ENCODE measurements around the gene IFT57. TPM values are rescaled to one million over a fixed set of nuclear protein-coding genes. Genes with fewer than 3 reads are reported as not detected.

The IFT57 gene
- total RNA-seq, 1 donor from 2014 or later = 43.1 TPM

- TF ChIP-seq CTCF (IDR thresholded peaks at IDR 0.05; ENCODE audit: unreplicated experiment) = no peak
- Mint-ChIP-seq H3K4me1 (peaks cover 6% of the 10 kb centered on the region), H3K9me3 (peaks cover 14% of the 10 kb centered on the region), H3K27me3 (ENCODE audit: low read depth) (no peaks in the 10 kb centered on the region), H3K4me3 (no peak overlapping the region), H3K36me3 (no peaks in the 10 kb centered on the region), H3K27ac (no peak overlapping the region)
- no peak for DNase-seq (ENCODE audit: low spot score in 2 of 2, unreplicated experiment in 2 of 2)
Measured at GRCh38 chr3:108251265-108251664, 29.0 kb upstream of the IFT57 start.

- no peak for TF ChIP-seq CTCF (IDR thresholded peaks at IDR 0.05; ENCODE audit: unreplicated experiment)
- H3K4me3 Mint-ChIP-seq = no peak overlapping the region
- peaks cover 7% of the 10 kb centered on the region for H3K4me1 Mint-ChIP-seq
- no peaks in the 10 kb centered on the region for H3K27me3 Mint-ChIP-seq (ENCODE audit: low read depth)
- H3K36me3 Mint-ChIP-seq = no peaks in the 10 kb centered on the region
- DNase-seq (ENCODE audit: low spot score in 2 of 2, unreplicated experiment in 2 of 2) = no peak
- no peak overlapping the region for H3K27ac Mint-ChIP-seq
- peaks cover 14% of the 10 kb centered on the region for H3K9me3 Mint-ChIP-seq
Measured at GRCh38 chr3:108250626-108251025, 28.4 kb upstream of the IFT57 start.

- Mint-ChIP-seq H3K27me3 (ENCODE audit: low read depth) (no peaks in the 10 kb centered on the region), H3K4me1 (peaks cover 42% of the 10 kb centered on the region), H3K9me3 (peaks cover 9% of the 10 kb centered on the region), H3K27ac (no peak overlapping the region), H3K4me3 (no peak overlapping the region), H3K36me3 (peaks cover 2% of the 10 kb centered on the region)
- no peak for TF ChIP-seq CTCF (IDR thresholded peaks at IDR 0.05; ENCODE audit: unreplicated experiment)
- no peak for DNase-seq (ENCODE audit: low spot score in 2 of 2, unreplicated experiment in 2 of 2)
Measured at GRCh38 chr3:108243243-108243642, 21.0 kb upstream of the IFT57 start.

- no peak for DNase-seq (ENCODE audit: low spot score in 2 of 2, unreplicated experiment in 2 of 2)
- no peaks in the 10 kb centered on the region for H3K27me3 Mint-ChIP-seq (ENCODE audit: low read depth)
- peaks cover 45% of the 10 kb centered on the region for H3K4me1 Mint-ChIP-seq
- TF ChIP-seq CTCF (IDR thresholded peaks at IDR 0.05; ENCODE audit: unreplicated experiment) = no peak
- peaks cover 9% of the 10 kb centered on the region for H3K9me3 Mint-ChIP-seq
- H3K4me3 Mint-ChIP-seq = no peak overlapping the region
- no peak overlapping the region for H3K27ac Mint-ChIP-seq
- peaks cover 2% of the 10 kb centered on the region for H3K36me3 Mint-ChIP-seq
Measured at GRCh38 chr3:108242776-108243175, 20.6 kb upstream of the IFT57 start.

- no peak overlapping the region for H3K4me3 Mint-ChIP-seq
- no peak overlapping the region for H3K27ac Mint-ChIP-seq
- no peaks in the 10 kb centered on the region for H3K27me3 Mint-ChIP-seq (ENCODE audit: low read depth)
- no peak for TF ChIP-seq CTCF (IDR thresholded peaks at IDR 0.05; ENCODE audit: unreplicated experiment)
- H3K9me3 Mint-ChIP-seq = peaks cover 9% of the 10 kb centered on the region
- H3K36me3 Mint-ChIP-seq = peaks cover 2% of the 10 kb centered on the region
- peaks cover 41% of the 10 kb centered on the region for H3K4me1 Mint-ChIP-seq
- no peak for DNase-seq (ENCODE audit: low spot score in 2 of 2, unreplicated experiment in 2 of 2)
Measured at GRCh38 chr3:108241721-108242120, 19.5 kb upstream of the IFT57 start.

GRCh38 chr3:108241146-108241545 lies 18.9 kb upstream of the IFT57 start:
- no peak for DNase-seq (ENCODE audit: low spot score in 2 of 2, unreplicated experiment in 2 of 2)

More at GRCh38 chr3:108241146-108241545, 18.9 kb upstream of the IFT57 start:
- Mint-ChIP-seq H3K9me3 (peaks cover 9% of the 10 kb centered on the region), H3K36me3 (peaks cover 2% of the 10 kb centered on the region), H3K4me1 (peaks cover 38% of the 10 kb centered on the region), H3K27me3 (ENCODE audit: low read depth) (no peaks in the 10 kb centered on the region), H3K4me3 (no peak overlapping the region), H3K27ac (no peak overlapping the region)
- TF ChIP-seq CTCF (IDR thresholded peaks at IDR 0.05; ENCODE audit: unreplicated experiment) = no peak
